ENCODE results near the gene HIGD1B.
A peak's percentile ranks its signal among the peaks of the same experiment; 100 is the strongest.

HIGD1B gene

GRCh38 chr17:44840274-44840673 lies 7.4 kb upstream of the HIGD1B start:
- DNase-seq, result no peak

GRCh38 chr17:44840936-44841335 lies 6.7 kb upstream of the HIGD1B start:
- DNase-seq, result no peak

GRCh38 chr17:44842748-44843147 lies 4.9 kb upstream of the HIGD1B start:
- no peak for DNase-seq

DNA sequence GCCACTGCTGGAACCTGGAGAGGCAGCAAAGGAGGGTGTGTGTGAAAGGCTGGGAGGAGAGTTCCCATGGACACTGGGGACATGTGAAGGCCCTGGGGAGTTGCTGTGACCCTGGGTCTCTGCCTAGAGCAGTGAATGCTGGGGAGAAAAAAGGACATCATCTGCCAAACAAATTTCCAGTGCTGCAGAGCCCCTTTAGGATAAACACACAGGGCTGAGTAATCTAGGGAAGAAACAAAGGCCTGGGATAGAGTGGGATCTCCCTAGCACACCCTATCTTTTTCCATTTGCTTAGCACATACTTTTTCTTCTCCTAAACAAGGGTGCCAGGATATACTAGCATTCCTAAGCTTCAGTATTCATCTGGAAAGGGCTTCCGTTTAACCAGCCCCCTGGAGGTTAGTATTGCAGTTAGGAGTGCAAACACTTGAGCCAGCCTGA lies 3.3 kb upstream of the HIGD1B start:
- no peak for DNase-seq

DNA sequence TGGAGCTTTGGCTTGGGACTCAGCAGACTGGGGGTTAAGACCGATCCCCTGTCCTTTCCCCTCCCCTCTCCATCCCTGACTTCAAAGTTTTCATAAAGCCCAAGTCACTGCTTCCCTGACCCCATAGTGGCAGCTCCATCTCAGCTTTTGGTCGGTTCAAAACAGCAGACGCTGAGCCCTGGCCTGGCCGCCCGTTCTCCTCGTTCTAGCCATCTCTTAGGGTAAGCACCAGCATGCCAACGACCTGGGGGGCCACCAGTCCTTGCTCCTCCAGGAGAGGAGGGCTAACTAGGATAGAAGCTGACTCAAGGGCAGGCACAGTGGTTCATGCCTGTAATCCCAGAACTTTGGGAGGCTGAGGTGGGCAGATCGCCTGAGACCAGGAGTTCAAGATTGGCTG lies 1.5 kb upstream of the HIGD1B start:
- no peak for DNase-seq

- no peak for DNase-seq
Observed at GRCh38 chr17:44848257-44848795, 643 bp downstream of the HIGD1B start.

DNA sequence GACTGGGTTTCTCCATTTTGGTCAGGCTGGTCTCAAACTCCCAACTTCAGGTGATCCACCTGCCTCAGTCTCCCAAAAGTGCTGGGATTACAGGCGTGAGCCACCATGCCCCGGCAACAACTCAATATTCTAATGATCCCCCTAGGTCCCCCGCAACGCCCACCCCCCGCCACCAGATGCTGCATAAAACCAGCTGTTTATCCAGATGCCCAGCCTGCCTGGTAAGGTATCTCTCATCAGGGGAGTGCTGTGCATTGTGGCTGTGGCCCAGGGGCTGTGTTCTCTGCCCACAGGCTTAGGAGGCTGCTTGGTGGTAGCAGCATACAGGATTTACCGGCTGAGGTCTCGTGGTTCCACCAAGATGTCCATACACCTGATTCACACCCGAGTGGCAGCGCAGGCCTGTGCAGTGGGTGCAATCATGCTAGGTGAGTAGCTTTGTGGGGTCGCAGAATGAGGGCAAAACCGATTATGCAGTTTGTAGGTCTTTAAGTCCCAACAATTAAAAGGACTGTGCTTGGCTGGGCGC lies 1.3 kb downstream of the HIGD1B start:
- DNase-seq, result no peak

GRCh38 chr17:44850025-44850424 lies 2.3 kb downstream of the HIGD1B start:
- DNase-seq, result no peak

DNA sequence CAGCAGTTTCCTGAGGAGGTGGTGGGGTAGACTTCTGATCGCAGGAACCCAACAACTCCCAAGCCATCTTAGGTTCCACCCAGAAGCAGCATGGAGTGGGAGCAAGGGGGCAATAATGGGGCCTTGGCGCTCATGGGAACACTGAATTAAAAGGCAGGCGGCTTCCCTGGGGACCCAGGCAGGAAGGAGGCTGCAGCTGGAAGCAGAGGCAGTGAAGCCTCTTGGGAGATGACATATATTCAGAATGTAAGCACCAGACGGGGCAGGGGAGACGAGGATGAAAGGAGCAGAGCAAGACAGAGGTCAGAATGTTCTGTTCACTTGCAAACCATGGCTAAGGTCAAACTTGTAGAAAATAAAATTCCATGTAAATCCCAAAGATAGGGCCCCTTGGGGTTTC lies 2.9 kb downstream of the HIGD1B start:
- DNase-seq, result no peak

- no peak for DNase-seq
Observed at GRCh38 chr17:44854192-44854591, 6.5 kb downstream of the HIGD1B start.

GRCh38 chr17:44859701-44860100 lies 12.0 kb downstream of the HIGD1B start:
- DNase-seq, result no peak

GRCh38 chr17:44862278-44862914 lies 14.7 kb downstream of the HIGD1B start:
- no peak for DNase-seq

DNA sequence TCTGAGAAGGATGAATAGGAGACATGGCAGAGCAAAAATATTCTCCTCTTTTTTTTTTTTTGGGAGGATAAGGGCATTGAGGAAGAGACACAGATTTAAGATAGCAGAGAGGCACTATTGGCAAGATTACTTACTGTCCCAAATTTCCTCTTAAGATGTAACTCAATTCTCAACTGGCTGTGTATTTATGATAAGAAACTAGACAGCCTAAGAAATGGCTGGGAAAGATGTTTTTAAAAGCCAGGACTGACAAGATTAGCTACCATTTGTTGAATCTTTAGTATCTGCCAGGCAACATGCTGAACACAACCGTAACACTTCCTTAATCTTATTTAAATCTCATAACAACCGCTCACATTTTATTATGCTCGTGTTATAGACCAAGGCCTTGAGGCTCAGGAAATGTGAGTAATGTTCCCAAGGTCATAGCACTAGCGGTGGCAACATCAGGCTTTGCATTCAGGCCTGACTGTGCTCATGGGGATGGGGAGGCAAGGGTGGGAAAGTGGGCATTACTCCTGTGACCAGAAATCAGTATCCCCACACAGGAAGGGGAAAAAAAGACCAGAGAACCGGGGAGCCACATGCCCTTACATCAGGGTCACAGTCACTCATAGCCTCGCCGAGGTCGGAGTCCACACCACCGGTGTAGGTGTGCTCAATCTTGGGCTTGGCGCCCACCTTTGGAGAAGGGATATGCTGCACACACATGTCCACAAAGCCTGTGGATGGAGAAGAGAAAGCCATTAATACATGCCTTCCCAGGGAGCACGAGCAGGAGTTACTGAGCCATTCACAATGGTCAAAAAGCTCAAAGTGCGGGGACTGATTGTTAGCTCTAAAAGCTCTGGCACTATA lies 15.6 kb downstream of the HIGD1B start:
- no peak for DNase-seq

DNA sequence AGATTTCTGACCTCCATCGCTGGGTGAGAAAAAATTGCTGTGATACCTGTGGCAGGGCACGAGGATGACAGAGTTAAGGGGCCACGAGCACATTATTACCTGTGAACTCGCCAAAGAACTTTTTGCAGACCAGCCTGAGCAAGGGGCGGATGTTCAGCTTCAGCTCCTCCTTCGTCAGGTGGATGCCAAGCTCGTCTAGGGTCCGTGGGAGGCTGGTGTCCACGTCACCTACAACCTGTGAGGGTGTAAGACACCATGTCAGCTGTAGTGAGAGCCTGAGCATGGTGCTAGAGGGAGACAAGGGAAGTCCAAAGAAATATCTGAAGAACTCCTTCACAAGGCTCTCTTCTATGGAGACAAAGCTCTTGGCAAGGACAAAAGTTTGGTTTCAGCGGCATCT lies 17.1 kb downstream of the HIGD1B start:
- no peak for DNase-seq

DNA sequence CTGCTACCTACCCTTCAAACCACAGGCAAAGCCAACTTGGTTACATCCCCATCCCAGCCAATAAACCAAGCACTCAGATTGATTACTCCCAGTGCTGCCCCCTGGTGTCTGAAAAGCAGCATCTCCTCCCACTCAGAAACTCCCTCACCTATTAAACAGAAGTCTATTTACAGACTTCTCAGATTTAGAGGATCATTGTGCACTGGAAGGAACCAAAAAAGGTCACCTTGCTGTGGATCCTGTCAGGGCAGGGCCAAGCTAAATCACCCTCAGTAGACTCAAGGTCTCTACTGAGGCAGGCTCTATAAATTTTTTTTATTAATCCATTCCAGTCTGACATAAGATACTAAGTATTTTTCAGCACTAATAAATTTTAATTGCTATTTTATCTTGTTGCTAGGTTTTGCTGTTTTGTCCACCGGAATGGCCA lies 17.6 kb downstream of the HIGD1B start:
- DNase-seq, result peak; percentile 69

- no peak for DNase-seq
Observed at GRCh38 chr17:44865931-44866330, 18.2 kb downstream of the HIGD1B start.

DNA sequence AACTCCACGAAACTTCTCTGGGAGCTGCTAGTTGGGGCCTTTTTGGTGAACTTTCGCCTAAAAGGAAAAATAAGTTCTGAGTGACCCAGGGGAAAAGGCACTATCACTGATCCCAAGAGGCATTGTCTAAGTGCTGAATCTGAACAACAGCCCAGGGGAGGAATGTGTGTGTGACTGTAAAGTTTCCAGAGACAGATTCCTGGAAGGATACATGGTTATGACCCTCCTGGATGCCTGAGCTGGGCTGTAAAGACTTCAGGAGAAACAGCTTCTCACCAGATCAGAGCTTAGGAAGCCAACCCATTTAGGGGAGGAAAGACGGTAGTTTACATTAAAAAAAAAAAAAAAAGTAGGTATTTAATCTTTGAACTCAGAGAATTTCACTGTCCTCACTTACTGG lies 20.2 kb downstream of the HIGD1B start:
- no peak for DNase-seq

DNA sequence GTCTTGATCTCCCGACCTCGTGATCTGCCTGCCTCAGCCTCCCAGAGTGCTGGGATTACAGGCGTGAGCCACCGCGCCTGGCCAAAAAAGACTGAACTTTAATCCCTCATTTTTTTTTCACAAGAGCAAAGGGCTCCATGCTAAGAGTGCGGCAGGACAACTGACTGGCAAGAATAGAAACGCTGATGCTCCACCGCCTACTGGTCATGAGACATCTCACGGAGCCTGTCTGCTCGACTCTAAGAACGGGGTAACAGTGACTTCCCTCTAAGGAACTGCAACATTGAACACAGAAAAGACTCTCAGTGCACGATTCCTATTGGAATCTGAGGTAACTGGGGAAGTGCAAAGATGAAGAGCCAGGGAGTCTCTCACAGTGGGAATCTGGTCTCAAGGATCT lies 23.9 kb downstream of the HIGD1B start:
- DNase-seq, result no peak

GRCh38 chr17:44872131-44872768 lies 24.6 kb downstream of the HIGD1B start:
- DNase-seq, result no peak

DNA sequence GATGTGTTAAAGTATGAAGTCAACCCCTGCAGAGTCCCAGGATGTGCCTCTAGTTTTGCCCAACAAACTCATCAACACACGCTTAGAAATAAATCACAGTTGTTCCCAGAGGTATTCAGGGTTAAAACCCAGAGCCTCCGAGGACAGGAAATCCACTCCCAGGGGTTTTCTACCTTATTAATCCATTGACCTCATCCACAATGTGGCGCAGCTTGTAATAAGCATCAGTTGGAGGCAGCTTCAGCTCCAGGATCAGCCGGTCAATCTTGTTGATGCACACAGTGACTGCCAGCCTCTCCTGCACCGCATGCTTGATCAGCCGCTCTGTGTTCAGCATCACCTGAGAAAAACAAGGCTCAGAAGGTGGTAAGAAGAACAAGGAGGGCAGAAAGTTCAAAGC lies 28.1 kb downstream of the HIGD1B start:
- no peak for DNase-seq

GRCh38 chr17:44877121-44877520 lies 29.4 kb downstream of the HIGD1B start:
- no peak for DNase-seq

DNA sequence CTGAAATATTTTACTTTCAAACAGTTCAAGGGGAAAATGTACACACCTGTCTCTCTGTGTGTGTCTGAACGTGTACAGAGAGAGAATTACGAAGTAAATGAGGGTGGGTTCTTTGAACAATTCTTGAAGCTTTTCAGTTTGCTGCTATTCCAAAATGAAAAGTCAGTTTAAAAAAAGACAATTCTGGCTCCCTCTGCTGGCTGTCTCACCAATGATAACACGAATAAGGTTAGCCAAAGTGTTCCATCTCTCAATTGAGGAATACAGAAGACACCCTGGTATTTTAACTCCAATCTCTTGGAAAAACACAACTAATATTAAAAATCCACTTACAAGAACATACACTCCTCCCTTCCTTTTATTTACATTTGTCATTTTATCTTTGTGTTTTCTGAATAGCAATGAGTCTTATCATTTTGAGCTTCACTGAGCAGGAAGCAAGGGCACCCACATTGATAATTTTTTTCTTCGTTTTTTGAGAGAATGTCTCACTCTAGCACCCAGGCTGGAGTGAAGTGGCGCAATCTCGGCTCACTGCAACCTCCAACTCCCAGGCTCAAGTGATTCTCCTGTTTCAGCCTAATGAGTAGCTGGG lies 31.0 kb downstream of the HIGD1B start:
- DNase-seq, result peak; percentile 22

DNA sequence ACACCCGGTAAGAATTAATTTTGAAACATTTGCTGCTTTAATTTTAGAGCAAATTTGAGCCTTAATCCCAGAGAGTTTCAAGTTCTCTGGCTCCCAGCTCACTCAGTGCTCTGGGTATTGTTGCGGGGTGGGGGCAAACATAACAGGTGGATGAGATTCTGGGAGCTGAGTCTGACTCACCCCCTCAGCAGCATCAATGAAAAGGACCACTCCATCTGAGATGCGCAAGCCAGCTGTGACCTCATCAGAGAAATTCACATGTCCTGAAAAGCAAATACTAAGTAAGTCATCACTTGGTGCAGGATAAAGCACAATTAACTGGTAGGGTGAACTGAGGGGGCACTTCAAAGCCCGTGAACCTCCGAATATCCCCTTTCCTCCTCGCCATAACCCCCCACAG lies 31.7 kb downstream of the HIGD1B start:
- DNase-seq, result no peak

Measured in activated CD4-positive, alpha-beta T cell treated with anti-CD3 and anti-CD28 coated beads, Interleukin-2, amount 50 U/mL, for 1 hour (primary cell).